Common myeloid progenitor, CD34-positive (primary cell): ENCODE data around the gene OR1D5.

Experiments
- CTCF ChIA-PET: fragments of 350-600 bp; sonication (Branson Sonifier 250); formaldehyde crosslinking; loops from one replicate; lab custom pipeline; 2021; ENCODE audit warnings: antibody characterized with exemption; lab: Charles Lee
- POLR2A ChIA-PET: fragments of 350-600 bp; sonication (Branson Sonifier 250); formaldehyde crosslinking; loops from one replicate; lab custom pipeline; 2021; ENCODE audit warnings: antibody characterized with exemption; lab: Charles Lee
- DNase-seq, 3 donors: peaks; one replicate each; pipeline versions ENCODE4 v3.0.0 to v3.0.0-alpha.2; 2013
- H3K27ac ChIP-seq, 2 experiments: 1 replicate in 1 of 2; 2 replicates in 1 of 2; pipeline ENCODE4 v1.7.0; 2013; ENCODE audit warnings: inconsistent platforms in 2 of 2, low read length in 2 of 2, mild to moderate bottlenecking in 2 of 2, low read depth in 1 of 2, moderate library complexity in 1 of 2; ENCODE audit not compliant: severe bottlenecking in 2 of 2, insufficient read depth in 1 of 2, poor library complexity in 1 of 2
- H3K27me3 ChIP-seq, 5 experiments: replicated peaks in 2 of 5; 1 replicate in 3 of 5; 2 replicates in 2 of 5; pipeline versions ENCODE4 v1.6.1 to v1.7.0; 2013; ENCODE audit warnings: low read length in 4 of 5, mild to moderate bottlenecking in 2 of 5, moderate library complexity in 2 of 5, inconsistent platforms in 1 of 5; ENCODE audit not compliant: insufficient read depth in 5 of 5, control insufficient read depth in 4 of 5
- H3K36me3 ChIP-seq, 4 experiments: 1 replicate in 2 of 4; 2 replicates in 2 of 4; pipeline versions ENCODE4 v1.6.1 to v1.7.0; 2013; ENCODE audit warnings: low read length in 3 of 4, control low read depth in 1 of 4, mild to moderate bottlenecking in 1 of 4; ENCODE audit not compliant: control insufficient read depth in 4 of 4, insufficient read depth in 4 of 4
- H3K4me1 ChIP-seq, 4 experiments: 1 replicate in 3 of 4; 2 replicates in 1 of 4; pipeline versions ENCODE4 v1.6.1 to v1.7.1; 2013; ENCODE audit warnings: low read length in 3 of 4, mild to moderate bottlenecking in 3 of 4, control low read depth in 1 of 4, inconsistent platforms in 1 of 4, moderate library complexity in 1 of 4; ENCODE audit not compliant: control insufficient read depth in 4 of 4, insufficient read depth in 4 of 4; ENCODE audit errors: control extremely low read depth in 1 of 4
- H3K4me3 ChIP-seq, 7 experiments: 1 replicate in 4 of 7; 2 replicates in 3 of 7; pipeline versions ENCODE4 v1.5.1 to v1.7.0; 2013; ENCODE audit warnings: mild to moderate bottlenecking in 7 of 7, low read length in 6 of 7, moderate library complexity in 6 of 7, inconsistent platforms in 2 of 7, low read depth in 2 of 7, control low read depth in 1 of 7; ENCODE audit not compliant: insufficient read depth in 4 of 7, control insufficient read depth in 1 of 7; ENCODE audit errors: extremely low read depth in 1 of 7
- H3K9me3 ChIP-seq, 5 experiments: 1 replicate in 4 of 5; 2 replicates in 1 of 5; pipeline versions ENCODE4 v1.6.1 to v1.7.1; 2013; ENCODE audit warnings: low read length in 4 of 5, mild to moderate bottlenecking in 2 of 5, inconsistent platforms in 1 of 5, low read depth in 1 of 5, moderate library complexity in 1 of 5; ENCODE audit not compliant: control insufficient read depth in 4 of 5, insufficient read depth in 2 of 5; ENCODE audit errors: control extremely low read depth in 1 of 5
- WGBS: methylation state at CpG from one replicate; pipeline ENCODE4 v1.1.5; 2013; ENCODE audit not compliant: insufficient coverage; 5-methylcytosine and 5-hydroxymethylcytosine counted together

OR1D5 gene

GRCh38 chr17:3019761-3020160 lies 43.6 kb downstream of the OR1D5 start:
- Histone ChIP-seq H3K36me3 (peaks cover 19 to 73% (median 51%) of the 10 kb centered on the region in 4 experiments), H3K27me3 (no peaks in the 10 kb centered on the region), H3K4me3 (no peak overlapping the region), H3K27ac (no peak overlapping the region), H3K4me1 (no peaks in the 10 kb centered on the region), H3K9me3 (peaks cover 4 to 26% (median 15%) of the 10 kb centered on the region in 5 experiments)
- DNase-seq = no peak
- ChIA-PET POLR2A (interaction anchor here (0.7 kb wide), 1 partner anchor 252 kb away, joined by 5 read pairs; no protein-coding TSS in a partner anchor), CTCF (no interaction called here)
- 88% methylated on average over 8 of the region's 9 CpGs for WGBS

GRCh38 chr17:3017936-3018335 lies 45.5 kb downstream of the OR1D5 start:
- WGBS = over 99% methylated on average over 13 of the region's 15 CpGs
- POLR2A ChIA-PET = no interaction called here
- no peak overlapping the region for H3K27ac ChIP-seq
- CTCF ChIA-PET = interaction anchor here (0.8 kb wide), 1 partner anchor 203 kb away, joined by 3 read pairs; no protein-coding TSS in a partner anchor
- H3K4me1 ChIP-seq = no peaks in the 10 kb centered on the region
- no peak overlapping the region for H3K4me3 ChIP-seq
- peaks cover 8 to 64% (median 51%) of the 10 kb centered on the region in 4 experiments for H3K36me3 ChIP-seq
- peaks cover 0 to 14% (median 6%) of the 10 kb centered on the region in 5 experiments for H3K9me3 ChIP-seq
- H3K27me3 ChIP-seq = no peaks in the 10 kb centered on the region
- DNase-seq = no peak

GRCh38 chr17:3015890-3016289 lies 47.5 kb downstream of the OR1D5 start:
- ChIA-PET CTCF (interaction anchor here (0.7 to 1.8 kb wide), 6 partner anchors 8 to 189 kb away, joined by 3 to 7 read pairs (median 4); no protein-coding TSS in a partner anchor), POLR2A (no interaction called here)
- WGBS = 98% methylated on average over 5 of the region's 7 CpGs
- Histone ChIP-seq H3K36me3 (peaks cover 2 to 53% (median 46%) of the 10 kb centered on the region in 4 experiments), H3K27me3 (no peaks in the 10 kb centered on the region), H3K27ac (no peak overlapping the region), H3K4me1 (no peaks in the 10 kb centered on the region), H3K9me3 (peaks cover 0 to 2% (median 0%) of the 10 kb centered on the region in 5 experiments), H3K4me3 (no peak overlapping the region)
- DNase-seq = no peak

- Histone ChIP-seq H3K36me3 (peaks cover 3 to 49% (median 42%) of the 10 kb centered on the region in 4 experiments), H3K27ac (no peak overlapping the region), H3K27me3 (no peaks in the 10 kb centered on the region), H3K4me3 (no peak overlapping the region), H3K9me3 (no peaks in the 10 kb centered on the region), H3K4me1 (no peaks in the 10 kb centered on the region)
- 77% methylated on average over 17 of the region's 21 CpGs for whole genome bisulfite sequencing
- ChIA-PET CTCF (interaction anchor here (0.6 to 4.0 kb wide), 29 partner anchors 8 to 631 kb away, joined by 3 to 41 read pairs (median 4); no protein-coding TSS in a partner anchor), POLR2A (no interaction called here)
- peak; percentile 55 to 73 (median 67) for DNase-seq
Measured at GRCh38 chr17:3012926-3013581, 50.4 kb downstream of the OR1D5 start.
